HG02973 (cell line): ENCODE results near the gene PRAMEF26.
"Not testable (repeated sequence)": the region's sequence is repeated elsewhere in the genome, so short reads cannot be mapped to it uniquely, and the experiment has no call there.

ENCODE experiments used
- ATAC-seq: cut with Tn5 transposase; IDR thresholded peaks from one replicate; pipeline ENCODE4 v1.9.1; 2021; ENCODE audit warnings: moderate library complexity; ENCODE audit not compliant: unreplicated experiment

The PRAMEF26 gene

DNA sequence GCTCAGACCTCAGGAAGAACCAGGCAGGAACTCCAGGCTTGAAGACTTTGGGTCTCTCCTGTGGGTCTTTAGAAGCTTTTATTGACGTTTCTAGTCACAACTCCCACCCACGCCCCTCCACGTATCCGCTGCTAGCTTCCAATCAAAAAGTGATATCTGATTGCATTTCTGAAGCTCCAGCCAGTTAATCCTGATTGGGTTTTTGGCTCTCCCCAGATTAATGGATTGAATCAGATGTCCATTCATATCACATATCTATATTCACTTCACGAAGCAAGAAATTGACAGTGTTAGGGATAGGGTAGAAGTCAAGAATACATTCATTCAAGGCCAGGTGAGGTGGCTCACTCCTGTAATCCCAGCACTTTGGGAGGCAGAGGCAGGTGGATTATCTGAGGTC is at the start of gene PRAMEF26:
PRAMEF26 (minus strand) TSS at position 101 of the 400 bp plus-strand sequence. CDS start 2,914 bp downstream, outside the sequence.
- not testable (repeated sequence) for ATAC-seq

DNA sequence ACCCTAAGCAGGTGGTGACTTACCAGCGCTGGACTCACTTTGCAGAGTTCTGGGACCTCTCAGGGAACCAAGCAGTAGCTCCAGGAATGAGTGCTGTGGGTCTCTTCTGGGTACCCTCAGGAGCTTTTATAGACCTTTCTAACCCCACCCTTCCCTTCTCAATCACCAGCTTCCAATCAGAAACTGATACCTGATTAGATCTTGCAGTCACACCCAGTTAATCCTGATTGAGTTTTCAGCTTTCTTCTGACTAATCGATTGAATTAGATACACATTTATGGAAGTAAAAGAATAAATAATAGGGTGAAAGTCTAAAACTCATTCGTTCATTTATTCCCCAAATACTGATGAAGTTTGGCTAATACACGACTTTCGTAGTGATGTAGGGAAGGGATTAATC is 45.5 kb upstream of the PRAMEF26 start, which contains the start of gene PRAMEF13:
PRAMEF13 (minus strand) TSS at position 101 of the 400 bp plus-strand sequence. CDS start 1,820 bp downstream, outside the sequence.
- not testable (repeated sequence) for ATAC-seq

DNA sequence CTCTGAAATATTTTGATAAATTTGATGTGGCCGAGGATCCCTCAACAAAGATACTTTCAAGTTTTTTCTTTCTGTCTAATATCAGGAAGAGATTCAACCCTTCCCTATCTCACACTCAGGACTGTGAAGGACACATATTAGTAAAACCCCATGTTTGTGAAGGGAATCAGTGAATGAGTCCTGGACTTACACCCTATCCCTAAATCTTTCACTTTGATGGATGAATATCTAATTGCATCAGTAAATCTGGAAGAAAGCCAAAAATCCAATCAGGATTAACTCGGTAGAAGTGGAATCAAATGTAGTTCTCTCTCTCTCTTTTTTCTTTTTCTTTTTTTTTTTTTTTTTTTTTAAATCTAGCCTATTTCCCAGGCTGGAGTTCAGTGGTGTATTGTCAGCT is 15.7 kb upstream of the PRAMEF26 start, which contains the start of gene PRAMEF9:
PRAMEF9 (plus strand) TSS at position 301 of the 400 bp plus-strand sequence. CDS start 3,433 bp downstream, outside the sequence.
- ATAC-seq = not testable (repeated sequence)

DNA sequence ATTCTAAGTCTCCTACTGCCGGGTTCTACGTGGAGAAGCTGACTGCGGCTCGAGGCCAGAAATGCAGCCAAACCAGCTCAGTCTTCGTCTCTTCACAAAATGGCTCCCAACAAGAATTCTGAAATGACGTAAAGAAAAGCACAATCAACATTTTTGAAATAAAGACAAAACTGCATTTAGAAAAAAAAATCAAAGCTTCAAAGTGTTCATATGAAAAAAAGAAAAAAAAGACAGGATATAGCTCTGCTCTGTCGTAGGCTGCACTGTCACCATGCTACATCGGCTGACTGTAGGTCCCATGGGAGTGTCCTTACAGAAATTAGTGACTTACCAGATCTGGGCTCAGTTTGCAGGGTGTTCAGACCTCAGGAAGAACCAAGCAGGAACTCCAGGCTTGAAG is 9.7 kb upstream of the PRAMEF26 start, which contains the start of gene HNRNPCL4:
HNRNPCL4 (minus strand) TSS at position 101 of the 400 bp plus-strand sequence. CDS start 164 bp downstream, outside the sequence.
- ATAC-seq = not testable (repeated sequence)

DNA sequence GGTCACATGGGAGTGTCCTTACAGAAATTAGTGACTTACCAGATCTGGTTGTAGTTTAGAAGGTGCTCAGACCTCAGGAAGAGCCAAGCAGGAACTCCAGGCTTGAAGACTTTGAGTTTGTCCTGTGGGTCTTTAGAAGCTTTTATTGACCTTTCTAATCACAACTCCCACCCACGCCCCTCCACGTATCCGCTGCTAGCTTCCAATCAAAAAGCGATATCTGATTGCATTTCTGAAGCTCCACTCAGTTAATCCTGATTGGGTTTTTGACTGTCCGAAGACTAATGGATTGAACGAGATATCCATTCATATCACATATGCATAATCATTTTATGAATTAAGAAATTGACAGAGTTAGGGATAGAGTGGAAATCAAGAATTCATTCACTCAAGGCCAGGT is 39.1 kb downstream of the PRAMEF26 start, which contains the start of gene HNRNPCL2:
HNRNPCL2 (minus strand) TSS at position 101 of the 400 bp plus-strand sequence. CDS start 454 bp downstream, outside the sequence.
- not testable (repeated sequence) for ATAC-seq
